Measurements from ENCODE around the gene NUDT4B.
"Not testable (repeated sequence)": the region's sequence is repeated elsewhere in the genome, so short reads cannot be mapped to it uniquely, and the experiment has no call there.

Gene NUDT4B

DNA sequence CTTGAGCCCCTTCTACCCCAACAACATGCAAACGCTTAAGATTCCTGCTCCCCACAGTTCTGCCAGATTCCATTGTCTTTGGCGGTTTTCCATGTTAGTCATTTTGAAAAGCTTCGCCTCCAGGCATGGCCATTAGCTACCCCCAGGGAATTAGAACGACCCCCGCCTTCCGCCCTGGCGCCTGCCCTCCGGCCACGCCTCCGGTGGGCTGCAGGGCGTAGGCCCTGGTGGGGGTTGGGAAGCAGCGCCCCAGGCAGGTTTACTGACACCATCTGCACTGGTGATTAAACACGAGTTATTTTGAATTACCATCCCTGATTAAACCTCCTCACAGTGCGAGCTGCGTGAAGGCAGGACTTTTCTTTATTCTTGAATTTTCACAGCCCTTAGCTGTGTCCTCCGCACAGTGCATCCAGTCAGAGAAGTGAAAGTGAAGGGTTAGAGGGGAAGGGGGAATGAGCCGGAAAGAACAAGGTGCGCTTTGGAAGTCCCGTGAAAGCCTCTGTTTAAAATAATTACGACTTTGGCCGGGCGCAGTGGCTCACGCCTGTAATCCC lies 43.0 kb downstream of the NUDT4B start:
- not testable (repeated sequence) for H3K27ac ChIP-seq; DNase-seq (ENCODE audit: low read depth, low spot score)

DNA sequence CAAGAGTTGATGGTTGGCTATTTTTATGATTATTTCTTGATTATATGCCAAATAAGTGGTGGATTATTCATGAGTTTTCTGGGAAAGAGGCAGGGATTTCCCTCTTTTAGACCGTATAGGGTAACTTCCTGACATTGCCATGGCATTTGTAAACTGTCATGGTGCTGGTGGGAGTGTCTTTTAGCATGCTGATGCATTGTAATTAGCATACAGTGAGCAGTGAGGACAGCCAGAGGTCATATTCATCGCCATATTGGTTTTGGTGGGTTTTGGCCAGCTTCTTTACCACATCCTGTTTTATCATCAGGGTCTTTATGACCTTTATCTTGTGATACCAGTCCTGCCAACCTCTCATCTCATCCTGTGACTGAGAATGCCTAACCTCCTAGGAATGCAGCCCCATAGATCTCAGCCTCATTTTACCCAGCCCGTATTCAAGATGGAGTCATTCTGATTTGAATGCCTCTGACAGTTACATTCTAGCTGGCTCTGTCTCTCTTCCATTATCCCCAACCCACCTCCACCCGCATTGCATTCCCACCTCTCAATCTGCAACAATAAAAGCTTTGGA lies 45.3 kb downstream of the NUDT4B start:
- not testable (repeated sequence) for DNase-seq (ENCODE audit: low read depth, low spot score); H3K27ac ChIP-seq
